Measurements from ENCODE around the gene ZNF175. TPM values are rescaled to one million over a fixed set of nuclear protein-coding genes. Genes with fewer than 3 reads are reported as not detected.

ZNF175 gene
- total and polyA plus RNA-seq, 9 of the 15 experiments (the other 6 are each of a cell fraction or from before 2014, with no cell fraction given) = 3.7 to 37.9 (median 14.0) TPM

GRCh38 chr19:51546650-51547396, 24.3 kb upstream of the ZNF175 start (continued):
- TF ChIP-seq ZMIZ1 (IDR thresholded peaks at IDR 0.05; ENCODE audit: low read depth in 2 of 2, low read length in 2 of 2) (peak in 1 of 2 experiments; percentile 98; a peak in 2 of 4 replicates), MITF (IDR thresholded peaks at IDR 0.05) (peak; percentile 87), E2F6 (IDR thresholded peaks at IDR 0.05; ENCODE audit: borderline replicate concordance in 1 of 2, extremely low read depth in 1 of 2, insufficient read depth in 1 of 2, insufficient read length in 1 of 2, low read depth in 1 of 2, low read length in 1 of 2, poor library complexity in 1 of 2, severe bottlenecking in 1 of 2) (peak; percentile 42 to 60), E2F5 (CRISPR knock-in tag; IDR thresholded peaks at IDR 0.05) (no peak), SAFB2 (IDR thresholded peaks at IDR 0.05; ENCODE audit: borderline replicate concordance, low read depth, low read length, severe bottlenecking) (no peak), MAFG (tag; conservative IDR thresholded peaks at IDR 0.05) (peak; percentile 77), CBX3 (IDR thresholded peaks at IDR 0.05; ENCODE audit: borderline replicate concordance in 1 of 2, low read length in 2 of 2) (peak in 1 of 2 experiments; percentile 80; a peak in 2 of 3 replicates), BRD9 (IDR thresholded peaks at IDR 0.05; ENCODE audit: low read depth, partially characterized antibody) (peak; percentile 86), EHMT2 (IDR thresholded peaks at IDR 0.05) (peak; percentile 76), RBM17 (IDR thresholded peaks at IDR 0.05; ENCODE audit: borderline replicate concordance, low read depth, low read length) (no peak), KLF16 (IDR thresholded peaks at IDR 0.05) (peak; percentile 95), HES1 (IDR thresholded peaks at IDR 0.05; ENCODE audit: low read depth) (peak; percentile 93), ZNF3 (CRISPR knock-in tag; IDR thresholded peaks at IDR 0.05) (0 out of 2 replicates have a peak, but pooled peaks have one; percentile 26), MEIS2 (IDR thresholded peaks at IDR 0.05; ENCODE audit: partially characterized antibody) (peak; percentile 91), ZNF740 (CRISPR knock-in tag; IDR thresholded peaks at IDR 0.05) (no peak), ZNF740 (tag; IDR thresholded peaks at IDR 0.05) (no peak; a peak in 1 of 4 replicates), TRIM24 (IDR thresholded peaks at IDR 0.05) (peak; percentile 52 to 90), ZKSCAN1 (IDR thresholded peaks at IDR 0.05; ENCODE audit: low read depth, low read length) (peak; percentile 52; the same call in 1 of the 2 replicates)

Data from K562 (cell line).